HuH-7 (cell line): ENCODE measurements around the gene ITLN2.
"Not testable (repeated sequence)": the region's sequence is repeated elsewhere in the genome, so short reads cannot be mapped to it uniquely, and the experiment has no call there.

Experiments used
- DNase-seq: peaks from one replicate; pipeline ENCODE4 v3.0.0; 2011; ENCODE audit warnings: low spot score

ITLN2 gene

DNA sequence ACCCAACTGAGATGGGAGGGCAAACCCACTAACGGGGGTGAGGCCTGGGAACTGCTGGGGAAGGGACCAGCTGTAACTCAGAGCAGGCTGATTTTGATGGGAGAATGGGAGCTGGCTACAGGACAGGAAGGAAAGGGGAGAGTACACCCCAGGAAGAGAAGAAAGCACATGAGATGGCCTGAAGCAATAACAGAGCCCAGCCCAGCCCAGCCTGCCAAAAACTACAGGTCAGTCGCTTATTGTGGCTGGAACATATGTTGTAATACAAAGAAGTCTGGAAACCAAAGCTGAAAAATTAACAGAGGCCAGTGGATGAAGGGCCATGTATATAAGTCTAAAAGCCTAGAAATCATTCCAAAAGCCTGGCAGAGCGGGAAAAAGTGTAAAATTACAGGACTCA, 1.6 kb downstream of the ITLN2 start:
- no peak for DNase-seq

DNA sequence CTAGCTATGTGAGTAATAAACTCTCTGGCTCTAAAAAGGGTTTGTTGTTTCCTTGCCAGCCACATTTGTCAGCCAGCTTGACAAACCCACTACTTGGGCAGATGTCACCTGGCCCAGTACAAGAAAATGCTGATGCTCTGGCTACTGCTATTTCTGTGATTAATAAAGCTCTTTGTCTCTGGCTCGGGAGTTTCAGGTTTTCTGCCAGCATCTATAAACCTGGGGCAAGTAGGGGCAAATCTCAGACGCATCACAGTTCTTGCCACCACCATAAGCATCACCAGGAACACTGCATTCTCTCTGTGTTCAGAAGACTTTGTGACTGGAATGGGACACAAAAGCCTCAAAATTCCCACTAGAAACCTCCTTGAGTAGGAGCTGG, 2.5 kb downstream of the ITLN2 start:
- no peak for DNase-seq

DNA sequence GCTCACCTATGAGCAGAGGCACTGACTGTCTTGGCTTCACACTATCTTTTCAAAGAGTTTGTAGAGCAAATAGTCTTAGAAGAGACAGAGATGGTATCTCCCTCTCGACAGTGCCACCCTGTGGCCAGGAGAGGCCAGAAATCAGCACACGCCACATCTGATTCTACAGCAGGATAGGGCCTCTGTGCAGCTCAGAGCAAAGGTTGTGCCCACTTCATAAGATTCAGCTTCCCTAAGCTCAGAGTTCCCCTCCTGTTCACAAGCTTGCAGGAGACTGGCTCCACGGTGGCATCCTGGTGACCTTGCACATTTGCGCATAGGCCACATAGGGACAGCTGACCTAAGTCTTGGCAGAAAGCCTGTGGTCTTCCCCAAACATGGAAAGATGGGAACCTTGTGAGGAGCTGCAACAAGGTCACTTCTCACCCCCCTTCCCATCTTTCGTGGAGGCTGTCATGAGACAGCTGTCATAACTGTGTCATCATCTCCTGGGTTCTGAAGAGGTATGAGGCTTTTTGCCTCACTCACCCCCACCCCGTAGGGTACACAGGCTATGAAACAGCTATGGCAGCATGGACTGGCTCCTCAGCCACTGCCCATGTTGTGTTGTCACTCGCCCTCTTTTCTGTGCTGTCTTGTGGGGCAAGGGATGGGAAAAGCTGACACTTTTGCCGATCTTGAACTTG, 3.0 kb downstream of the ITLN2 start:
- peak; percentile 39 for DNase-seq

DNA sequence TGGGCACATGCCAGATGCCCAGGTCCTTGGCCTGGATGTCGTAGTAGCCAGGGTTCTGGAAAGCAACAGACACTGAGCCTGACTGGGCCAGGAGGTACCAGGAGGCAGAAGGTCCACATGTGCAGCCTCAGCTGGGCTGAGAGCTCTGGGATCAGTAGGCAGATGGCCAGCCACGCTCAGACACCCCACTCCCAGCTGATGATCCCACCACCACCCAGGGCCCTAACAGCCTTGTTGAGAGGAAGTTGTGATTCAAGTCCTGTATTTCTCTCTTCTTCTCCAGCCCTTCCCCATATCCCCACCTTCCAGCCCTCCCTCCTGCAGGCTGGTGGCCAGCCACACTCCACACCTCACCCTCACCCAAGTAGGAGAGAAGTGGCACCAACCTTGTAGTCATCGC, 4.0 kb downstream of the ITLN2 start:
- no peak for DNase-seq

DNA sequence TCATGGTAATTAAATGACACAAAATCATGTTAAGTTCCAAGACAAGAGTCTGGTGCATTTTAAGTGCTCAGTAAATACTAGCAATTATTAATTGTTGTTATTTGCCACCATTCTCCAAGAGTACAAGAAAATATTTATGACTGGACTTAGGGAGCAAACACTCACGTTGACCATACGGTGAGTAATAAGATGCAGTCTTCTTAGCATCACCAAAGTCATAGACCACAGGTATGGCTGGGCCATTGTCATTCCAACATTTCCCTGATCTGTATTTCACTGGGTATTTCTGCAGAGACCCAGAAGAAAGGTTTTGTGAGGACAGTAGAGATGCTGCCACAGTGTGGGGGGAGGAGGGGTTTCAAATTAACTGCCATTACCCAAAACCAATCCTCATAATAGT, 4.7 kb downstream of the ITLN2 start:
- no peak for DNase-seq

DNA sequence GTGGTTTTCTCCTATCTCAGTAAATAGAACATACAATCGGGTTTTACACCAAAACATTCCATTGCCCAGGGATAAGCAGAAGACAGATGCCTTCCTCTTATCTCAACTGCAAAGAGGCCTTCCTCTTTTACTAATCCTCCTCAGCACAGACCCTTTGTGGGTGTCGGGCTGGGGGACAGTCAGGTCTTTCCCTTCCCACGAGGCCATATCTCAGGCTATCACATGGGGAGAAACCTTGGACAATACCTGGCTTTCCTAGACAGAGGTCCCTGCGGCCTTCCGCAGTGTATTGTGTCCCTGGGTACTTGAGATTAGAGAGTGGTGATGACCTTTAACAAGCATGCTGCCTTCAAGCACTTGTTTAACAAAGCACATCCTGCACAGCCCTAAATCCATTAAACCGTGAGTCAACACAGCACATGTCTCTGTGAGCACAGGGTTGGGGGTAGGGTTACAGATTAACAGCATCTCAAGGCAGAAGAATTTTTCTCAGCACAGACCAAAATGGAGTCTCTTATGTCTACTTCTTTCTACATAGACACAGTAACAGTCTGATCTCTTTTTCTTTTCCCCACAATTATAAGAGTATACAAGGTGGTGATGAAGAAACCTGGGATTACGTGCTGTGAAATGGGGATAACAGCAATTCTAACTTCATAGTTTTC, 5.3 kb downstream of the ITLN2 start:
- DNase-seq: not testable (repeated sequence)

DNA sequence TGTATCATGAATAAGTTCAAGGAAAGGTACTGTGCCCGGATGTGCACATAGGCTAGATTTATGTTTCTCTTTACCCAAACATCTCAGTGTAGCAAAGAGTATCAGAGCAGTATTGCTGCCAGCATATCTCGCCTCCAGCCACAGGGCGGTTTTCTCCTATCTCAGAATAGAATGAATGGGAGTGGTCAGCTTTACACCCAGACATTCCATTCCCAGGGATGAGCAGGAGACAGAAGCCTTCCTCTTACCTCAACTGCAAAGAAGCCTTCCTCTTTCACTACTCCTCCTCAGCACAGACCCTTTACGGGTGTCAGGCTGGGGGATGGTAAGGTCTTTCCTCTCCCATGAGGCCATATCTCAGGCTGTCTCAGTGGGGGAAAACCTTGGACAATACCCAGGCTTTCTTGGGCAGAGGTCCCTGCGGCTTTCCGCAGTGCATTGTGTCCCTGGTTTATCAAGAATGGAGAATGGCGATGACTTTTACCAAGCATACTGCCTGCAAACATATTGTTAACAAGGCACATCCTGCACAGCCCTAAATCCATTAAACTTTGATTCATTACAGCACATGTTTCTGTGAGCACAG, 7.3 kb downstream of the ITLN2 start:
- not testable (repeated sequence) for DNase-seq

DNA sequence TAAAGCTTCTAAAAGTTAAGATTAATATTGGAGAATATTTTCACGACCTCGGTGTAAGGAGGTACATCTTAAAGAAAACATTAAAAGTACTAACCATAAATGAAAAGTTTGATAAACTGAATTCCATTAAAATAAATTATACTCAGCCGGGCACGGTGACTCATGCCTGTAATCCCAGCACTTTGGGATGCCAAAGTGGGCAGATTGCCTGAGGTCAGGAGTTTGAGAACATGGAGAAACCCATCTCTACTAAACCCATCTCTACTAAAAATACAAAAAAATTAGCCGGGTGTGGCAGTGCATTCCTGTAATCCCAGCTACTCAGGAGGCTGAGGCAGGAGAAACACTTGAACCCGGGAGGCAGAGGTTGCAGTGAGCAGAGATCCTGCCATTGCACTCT, 8.7 kb downstream of the ITLN2 start:
- DNase-seq: not testable (repeated sequence)

DNA sequence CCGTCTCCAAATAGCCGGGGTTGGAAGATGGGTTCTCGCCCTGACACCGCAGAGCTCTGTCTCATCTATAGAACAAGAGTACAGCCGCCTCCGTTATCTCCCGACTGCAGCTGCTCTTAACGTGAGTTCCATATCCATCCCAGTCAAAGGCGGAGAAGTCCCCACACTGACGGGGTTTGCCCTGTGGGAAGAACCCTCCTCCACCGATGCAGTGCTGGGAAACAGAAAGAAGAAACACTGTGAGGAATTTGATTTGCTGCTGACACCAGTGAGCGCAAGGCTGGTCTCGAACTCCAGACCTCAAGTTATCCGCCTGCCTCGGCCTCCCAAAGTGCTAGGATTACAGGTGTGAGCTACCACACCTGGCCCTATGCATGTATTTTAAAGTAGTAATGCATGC, 9.5 kb downstream of the ITLN2 start:
- no peak for DNase-seq

DNA sequence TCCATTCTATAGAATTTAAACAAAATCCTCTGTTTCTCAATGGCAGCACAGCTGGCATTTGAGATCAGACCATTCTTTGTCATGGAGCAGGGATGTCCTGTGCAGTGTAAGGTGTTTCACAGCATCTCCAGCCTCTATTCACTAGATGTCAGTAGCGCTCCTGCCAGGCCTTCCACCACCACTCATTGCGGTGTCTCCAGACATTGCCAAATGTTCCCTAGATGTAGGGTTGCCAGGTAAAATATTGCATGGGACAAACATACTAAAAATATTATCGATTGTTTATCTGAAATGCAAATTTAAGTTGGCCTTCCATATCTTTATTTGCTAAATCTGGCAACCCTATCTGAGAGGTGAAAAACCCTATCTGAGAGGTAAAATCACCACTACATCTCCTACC, 11.7 kb downstream of the ITLN2 start:
- DNase-seq: peak; percentile 56

DNA sequence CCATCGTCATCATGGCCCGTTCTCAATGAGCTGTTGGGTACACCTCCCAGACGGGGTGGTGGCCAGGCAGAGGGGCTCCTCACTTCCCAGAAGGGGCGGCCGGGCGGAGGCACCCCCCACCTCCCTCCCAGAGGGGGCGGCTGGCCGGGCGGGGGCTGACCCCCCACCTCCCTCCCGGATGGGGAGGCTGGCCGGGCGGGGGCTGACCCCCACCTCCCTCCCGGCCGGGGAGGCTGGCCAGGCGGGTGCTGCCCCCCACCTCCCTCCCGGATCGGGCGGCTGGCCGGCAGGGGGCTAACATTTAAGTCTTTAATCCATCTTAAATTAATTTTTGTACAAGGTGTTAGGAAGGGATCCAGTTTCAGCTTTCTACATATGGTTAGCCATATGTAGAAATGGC, 17.9 kb downstream of the ITLN2 start:
- DNase-seq: not testable (repeated sequence)

DNA sequence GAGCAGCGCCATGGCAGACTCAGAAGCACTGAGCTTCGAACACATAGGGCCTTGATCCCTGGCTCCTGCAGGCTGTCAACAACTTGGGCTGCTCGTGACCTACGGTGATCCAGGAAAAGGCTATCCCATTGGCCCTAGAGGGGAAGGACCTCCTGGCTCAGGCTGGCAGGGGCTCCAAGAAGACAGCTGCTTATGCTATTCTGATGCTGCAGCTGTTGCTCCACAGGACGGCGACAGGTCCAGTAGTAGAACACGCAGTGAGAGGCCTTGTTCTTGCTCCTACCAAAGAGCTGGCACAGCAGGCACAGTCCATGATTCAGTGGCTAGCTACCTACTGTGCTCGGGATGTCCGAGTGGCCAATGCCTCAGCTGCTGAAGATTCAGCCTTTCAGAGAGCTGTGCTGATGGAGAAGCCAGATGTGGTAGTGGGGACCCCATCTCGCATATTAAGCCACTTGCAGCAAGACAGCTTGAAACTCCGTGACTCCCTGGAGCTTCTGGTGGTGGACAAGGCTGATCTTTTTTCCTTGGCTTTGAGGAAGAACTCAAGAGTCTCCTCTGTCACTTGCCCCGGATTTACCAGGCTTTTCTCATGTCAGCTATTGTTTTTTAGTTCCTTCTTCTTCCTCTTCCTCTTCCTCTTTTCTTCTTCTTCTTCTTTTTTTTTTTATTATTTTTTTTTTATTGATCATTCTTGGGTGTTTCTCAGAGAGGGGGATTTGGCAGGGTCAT, 18.9 kb downstream of the ITLN2 start:
- DNase-seq: no peak

DNA sequence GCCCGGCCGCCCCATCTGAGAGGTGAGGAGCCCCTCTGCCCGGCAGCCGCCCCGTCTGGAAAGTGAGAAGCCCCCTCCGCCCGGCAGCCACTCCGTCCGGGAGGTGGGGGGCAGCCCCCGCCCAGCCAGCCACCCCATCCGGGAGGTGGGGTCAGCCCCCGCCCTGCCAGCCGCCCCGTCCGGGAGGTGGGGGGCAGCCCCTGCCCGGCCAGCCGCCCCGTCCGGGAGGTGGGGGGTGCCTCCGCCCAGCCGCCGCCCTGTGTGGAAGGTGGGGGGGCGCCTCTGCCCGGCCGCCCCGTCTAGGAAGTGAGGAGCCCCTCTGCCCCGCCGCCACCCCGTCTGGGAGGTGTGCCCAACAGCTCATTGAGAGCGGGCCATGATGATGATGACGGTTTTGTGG, 21.3 kb downstream of the ITLN2 start:
- DNase-seq: not testable (repeated sequence)

DNA sequence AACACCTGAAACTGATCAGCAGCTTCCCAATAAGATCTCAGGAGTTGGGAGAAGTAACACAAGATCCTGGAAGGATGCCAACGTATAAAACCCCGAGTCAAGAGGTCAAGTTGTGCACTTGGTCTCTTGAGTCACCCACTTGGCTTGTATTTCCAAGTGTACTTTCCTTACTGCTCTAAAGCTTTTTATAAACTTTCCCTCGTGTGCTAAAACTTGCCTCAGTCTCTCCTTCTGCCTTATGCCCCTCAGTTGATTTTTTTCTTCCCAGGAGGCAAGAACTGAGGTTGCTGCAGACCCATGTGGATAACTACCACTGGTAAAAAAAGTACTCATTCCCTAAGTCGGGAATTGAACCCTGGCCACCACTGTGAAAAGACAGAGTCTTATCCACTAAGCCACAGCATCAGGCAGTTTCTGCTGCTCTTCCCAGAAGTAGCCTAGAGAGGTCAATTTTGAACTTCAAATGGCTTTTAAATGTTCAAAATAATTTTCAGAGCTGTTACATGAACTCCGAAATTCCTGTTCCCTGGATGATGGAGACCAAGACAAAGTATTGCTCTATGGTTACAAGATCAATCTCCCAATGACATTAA, 28.9 kb downstream of the ITLN2 start:
- no peak for DNase-seq

DNA sequence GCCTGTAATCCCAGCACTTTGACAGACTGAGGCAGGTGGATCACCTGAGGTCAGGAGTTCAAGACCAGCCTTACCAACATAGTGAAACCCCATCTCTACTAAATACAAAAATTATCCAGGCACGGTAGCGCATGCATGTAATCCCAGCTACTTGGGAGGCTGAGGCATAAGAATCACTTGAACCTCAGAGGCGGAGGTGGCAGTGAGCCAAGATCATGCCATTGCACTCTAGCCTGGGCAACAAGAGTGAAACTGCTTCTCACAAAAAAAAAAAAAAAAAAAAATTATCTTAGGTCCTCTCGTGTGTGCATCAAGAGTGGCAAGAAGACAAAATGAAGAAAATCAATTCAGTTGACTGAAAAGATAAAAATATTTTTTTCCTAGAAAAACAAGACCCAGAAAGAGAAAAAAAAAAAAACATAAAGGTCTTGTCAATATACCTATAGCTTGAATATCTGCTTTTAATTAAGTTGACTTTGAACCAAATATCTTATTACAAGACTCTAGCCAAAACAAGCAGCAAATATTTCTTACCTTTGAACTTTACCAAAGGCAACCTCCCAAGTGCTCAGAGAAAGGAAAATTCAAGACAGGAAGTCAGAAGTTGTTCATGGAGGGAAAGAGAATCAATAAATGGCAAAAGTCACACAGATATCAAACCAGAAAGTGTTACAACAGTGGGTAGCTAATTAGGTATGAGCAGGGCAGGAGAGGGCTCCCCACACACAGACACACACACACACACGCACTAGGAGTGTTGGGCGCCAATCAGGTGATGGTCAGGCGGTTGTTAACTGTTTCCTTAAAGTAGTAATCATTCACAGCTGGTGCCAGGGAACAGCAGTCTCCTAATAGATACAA, 29.6 kb downstream of the ITLN2 start:
- no peak for DNase-seq

DNA sequence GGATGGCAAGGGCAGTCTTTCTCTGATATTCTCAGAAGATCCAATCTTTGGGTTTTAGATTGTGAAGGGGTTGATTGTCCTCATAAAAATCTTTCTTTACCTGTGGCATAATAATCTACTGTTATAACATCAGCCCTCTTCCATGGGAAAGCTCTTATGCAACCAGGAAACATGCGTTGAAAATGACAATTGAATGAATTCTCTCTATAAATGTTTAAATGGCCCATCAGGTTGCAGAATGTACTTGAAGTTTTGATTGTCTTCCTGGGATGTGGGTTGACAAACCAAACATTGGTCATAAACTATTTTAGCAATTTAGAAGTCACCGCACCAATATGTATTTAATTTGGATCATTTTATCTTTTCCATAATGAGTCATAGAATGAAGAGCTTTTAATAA, 37.9 kb downstream of the ITLN2 start:
- no peak for DNase-seq

DNA sequence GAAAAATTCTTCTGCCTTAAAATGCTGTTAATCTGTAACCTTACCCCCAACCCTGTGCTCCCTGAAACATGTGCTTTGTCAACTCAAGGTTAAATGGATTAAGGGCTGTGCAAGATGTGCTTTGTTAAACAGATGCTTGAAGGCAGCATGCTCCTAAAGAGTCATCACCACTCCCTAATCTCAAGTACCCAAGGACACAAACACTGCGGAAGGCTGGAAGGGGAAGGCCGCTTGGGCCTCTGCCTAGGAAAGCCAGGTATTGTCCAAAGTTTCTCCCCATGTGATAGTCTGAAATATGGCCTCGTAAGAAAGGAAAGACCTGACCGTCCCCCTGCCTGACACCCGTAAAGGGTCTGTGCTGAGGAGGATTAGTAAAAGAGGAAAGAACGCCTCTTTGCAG, 41.4 kb downstream of the ITLN2 start:
- DNase-seq: not testable (repeated sequence)

DNA sequence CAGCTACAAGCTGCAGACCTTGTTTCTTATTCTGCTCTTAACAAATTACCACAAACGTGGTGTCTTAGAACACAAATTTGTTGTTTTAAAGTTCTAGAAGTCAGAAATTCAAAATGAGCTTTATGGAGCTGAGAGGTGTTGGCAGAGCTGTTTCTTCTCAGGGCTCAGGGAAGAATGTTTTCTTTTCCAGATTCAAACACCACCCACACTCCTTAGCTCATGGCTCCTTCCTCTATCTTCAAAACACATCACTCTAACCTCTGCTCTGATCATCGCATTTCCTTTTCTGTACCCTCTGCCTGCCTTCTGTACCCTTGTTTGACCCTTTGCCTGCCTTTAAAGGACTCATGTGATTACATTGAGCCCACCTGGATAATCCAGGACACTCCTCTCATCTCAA, 42.7 kb downstream of the ITLN2 start:
- no peak for DNase-seq

DNA sequence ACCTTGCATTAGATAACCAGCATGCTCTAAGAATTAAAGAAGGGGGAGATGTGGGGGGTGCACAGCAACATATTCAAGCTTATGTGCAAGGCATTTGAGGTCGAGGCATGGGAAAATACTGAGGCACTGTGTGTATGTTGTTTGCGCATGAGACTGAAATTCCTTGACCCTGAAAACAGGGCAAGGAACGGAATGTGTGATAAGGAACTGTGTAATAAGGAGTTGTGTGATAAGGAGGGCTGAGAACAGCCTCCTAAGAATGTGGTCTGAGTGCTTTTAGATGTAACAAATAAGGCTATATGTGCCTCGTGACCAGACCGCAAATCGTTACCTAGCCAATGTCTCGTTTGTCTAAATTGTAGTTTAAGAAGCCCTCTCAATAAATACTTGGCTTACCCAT, 43.2 kb downstream of the ITLN2 start:
- DNase-seq: no peak

DNA sequence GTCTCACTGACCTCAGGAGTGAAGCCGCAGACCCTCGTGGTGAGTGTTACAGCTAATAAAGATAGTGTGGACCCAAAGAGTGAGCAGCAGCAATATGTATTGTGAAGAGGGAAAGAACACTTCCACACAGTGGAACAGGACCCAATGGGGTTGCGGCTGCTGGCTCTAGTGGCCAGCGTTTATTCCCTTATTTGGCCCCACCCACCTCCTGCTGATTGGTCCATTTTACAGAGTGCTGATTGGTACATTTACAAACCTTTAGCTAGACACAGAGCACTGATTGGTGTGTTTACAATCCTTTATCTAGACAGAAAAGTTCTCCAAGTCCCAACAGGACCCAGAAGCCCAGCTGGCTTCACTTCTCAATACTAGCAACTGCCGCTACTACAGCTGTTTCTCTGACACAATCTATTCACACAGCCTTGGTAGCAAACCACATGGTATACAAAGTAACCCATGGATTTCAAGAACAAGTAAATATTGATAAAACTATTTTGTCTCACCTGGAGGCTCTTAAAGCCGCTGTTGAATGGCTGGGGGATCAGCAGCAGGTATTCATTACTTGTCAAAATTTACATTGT, 44.3 kb downstream of the ITLN2 start:
- DNase-seq: no peak

DNA sequence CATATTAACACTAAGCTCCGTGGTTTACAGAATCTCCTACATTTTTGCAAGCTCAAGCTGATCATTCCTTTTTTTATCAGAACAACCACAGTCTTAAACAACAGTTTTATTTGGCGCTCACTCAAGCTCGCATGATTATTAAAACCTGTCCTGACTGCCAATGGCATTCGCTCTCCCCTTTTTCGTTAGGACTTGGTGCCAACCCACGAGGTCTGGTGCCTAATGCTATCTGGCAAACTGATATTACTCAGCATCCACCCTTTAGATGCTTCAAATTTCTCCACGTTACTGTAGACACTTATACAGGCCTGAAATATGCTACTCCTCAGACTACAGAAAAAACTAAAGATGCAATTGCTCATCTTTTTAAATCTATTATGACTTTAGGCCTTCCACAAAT, 46.6 kb downstream of the ITLN2 start:
- no peak for DNase-seq
